ENCODE results near the gene HIPK4. TPM values are rescaled to one million over a fixed set of nuclear protein-coding genes. Genes with fewer than 3 reads are reported as not detected.

Gene HIPK4
- total and polyA plus RNA-seq, 2 of the 8 experiments (the other 6 are each of a cell fraction or from before 2014, with no cell fraction given), result 0.15 to 0.57 TPM

GRCh38 chr19:40348125-40348913 is 41.7 kb downstream of the HIPK4 start, which contains the start of the genes C19orf47 and PLD3 (continued):
- TF ChIP-seq JUN (IDR thresholded peaks at IDR 0.05; ENCODE audit: low read depth, low read length) (no peak), RFX5 (IDR thresholded peaks at IDR 0.05; ENCODE audit: borderline replicate concordance, low read depth, low read length) (no peak), MAX (IDR thresholded peaks at IDR 0.05) (peak; percentile 85), CBX5 (IDR thresholded peaks at IDR 0.05; ENCODE audit: low read depth, low read length) (no peak), SAP30 (IDR thresholded peaks at IDR 0.05; ENCODE audit: insufficient read depth, insufficient replicate concordance, low read length) (no peak), USF2 (IDR thresholded peaks at IDR 0.05; ENCODE audit: low read length) (peak; percentile 100), YY1 (IDR thresholded peaks at IDR 0.05; ENCODE audit: low read depth, low read length) (peak; percentile 91; the same call in 1 of the 2 replicates), CREB1 (IDR thresholded peaks at IDR 0.05) (peak; percentile 83), RBBP5 (IDR thresholded peaks at IDR 0.05; ENCODE audit: borderline replicate concordance, low read depth, low read length) (0 out of 2 replicates have a peak, but pooled peaks have one; percentile 11), ZNF274 (IDR thresholded peaks at IDR 0.05; ENCODE audit: borderline replicate concordance, extremely low read depth, low read length) (no peak), POLR2A (IDR thresholded peaks at IDR 0.05; ENCODE audit: control extremely low read depth in 1 of 2, low read depth in 2 of 2, low read length in 2 of 2) (peak in 1 of 2 experiments; percentile 75; a peak in 1 of 3 replicates), KDM4A (IDR thresholded peaks at IDR 0.05; ENCODE audit: low read depth, low read length, severe bottlenecking) (peak; percentile 26), KDM1A (IDR thresholded peaks at IDR 0.05; ENCODE audit: borderline replicate concordance, low read length) (no peak), SP2 (IDR thresholded peaks at IDR 0.05; ENCODE audit: low read length) (peak; percentile 47; the same call in 1 of the 2 replicates), TCF12 (IDR thresholded peaks at IDR 0.05; ENCODE audit: low read depth, low read length) (0 out of 2 replicates have a peak, but pooled peaks have one; percentile 9), E2F6 (IDR thresholded peaks at IDR 0.05) (no peak), SP1 (IDR thresholded peaks at IDR 0.05; ENCODE audit: low read depth, low read length) (no peak), ASH2L (IDR thresholded peaks at IDR 0.05; ENCODE audit: low read length) (peak; percentile 35), EP300 (IDR thresholded peaks at IDR 0.05; ENCODE audit: borderline replicate concordance in 1 of 2, low read depth in 2 of 2, low read length in 2 of 2) (0 out of 3 replicates have a peak, but pooled peaks of 1 of the 2 experiments have one; percentile 1), MAFK (IDR thresholded peaks at IDR 0.05; ENCODE audit: low read depth, low read length) (no peak), EZH2 (IDR thresholded peaks at IDR 0.05; ENCODE audit: low read depth, low read length, severe bottlenecking) (no peak), CTBP2 (IDR thresholded peaks at IDR 0.05; ENCODE audit: borderline replicate concordance, insufficient read depth, insufficient read length, low read length) (no peak)

All from H1 (cell line).